Activated gamma-delta T cell (primary cell): Measurements from ENCODE around the gene ASPDH.

Experiments
- DNase-seq: peaks from one replicate; lab custom pipeline; 2025; lab: John Stamatoyannopoulos, UW

The ASPDH gene

DNA sequence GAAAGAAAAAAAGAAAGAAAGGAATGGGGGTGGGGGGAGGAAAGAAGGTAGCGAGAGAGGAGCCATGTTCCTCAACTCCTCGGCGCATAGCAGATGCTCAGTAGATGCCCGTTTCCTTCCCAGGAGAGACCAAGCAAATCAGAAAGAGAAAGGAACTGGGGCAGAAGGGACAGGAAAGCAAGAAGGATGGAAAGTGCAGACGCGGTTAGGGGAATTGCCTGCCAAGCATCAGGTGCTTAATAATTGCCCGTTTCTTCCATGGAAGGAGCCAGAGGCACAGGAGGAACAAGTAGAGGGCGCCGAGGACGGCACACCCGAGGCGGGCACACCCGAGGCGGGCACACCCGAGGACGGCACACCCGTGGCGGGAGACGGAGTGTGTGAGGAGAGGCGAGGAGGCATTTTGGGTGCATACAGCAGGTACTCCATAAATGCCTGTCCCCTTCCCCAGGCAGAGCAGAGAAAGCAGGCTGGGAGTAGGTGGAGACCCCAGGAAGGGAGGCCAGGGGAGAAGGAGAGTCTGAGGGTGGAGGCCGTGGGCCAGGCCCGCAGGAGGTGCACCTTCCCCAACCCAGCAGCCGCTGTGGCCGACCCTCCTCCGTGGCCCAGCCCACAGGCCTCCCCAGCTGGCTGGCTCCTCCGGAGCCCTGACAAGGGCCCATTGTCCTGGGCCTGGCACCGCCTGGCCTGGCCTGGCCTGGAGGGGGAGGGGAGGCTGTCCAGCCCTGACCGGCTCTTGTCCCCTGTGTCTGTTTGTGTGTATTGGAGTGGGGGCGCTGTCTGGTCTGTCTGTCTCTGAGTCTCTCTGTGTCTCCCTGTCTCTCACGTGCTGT lies 17.3 kb downstream of the ASPDH start:
- DNase-seq: no peak

DNA sequence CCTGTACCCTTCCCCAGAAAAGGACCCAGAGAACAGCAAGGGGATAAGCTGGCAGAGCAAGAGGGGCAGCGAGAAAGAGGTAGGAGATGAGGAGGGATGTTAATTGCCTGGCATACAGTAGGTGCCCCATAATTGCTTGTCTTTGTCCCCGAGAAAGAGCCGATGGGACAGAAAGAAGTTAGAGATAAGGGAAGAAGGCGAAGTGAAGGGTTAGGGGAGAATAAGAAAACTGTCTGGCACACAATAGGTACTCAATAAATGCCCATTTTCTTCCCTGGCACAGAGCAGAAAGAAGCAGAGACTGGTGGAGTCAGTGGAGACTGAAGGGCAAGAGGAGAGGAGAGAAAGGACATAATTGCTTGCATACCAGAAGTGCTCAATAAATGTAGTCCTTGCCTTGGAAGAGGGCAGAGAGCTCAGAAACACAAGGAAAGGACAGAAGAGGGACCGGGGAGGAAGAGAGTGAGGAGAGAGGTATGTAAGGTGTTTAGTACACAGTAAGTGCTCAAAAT lies 18.6 kb downstream of the ASPDH start:
- no peak for DNase-seq

DNA sequence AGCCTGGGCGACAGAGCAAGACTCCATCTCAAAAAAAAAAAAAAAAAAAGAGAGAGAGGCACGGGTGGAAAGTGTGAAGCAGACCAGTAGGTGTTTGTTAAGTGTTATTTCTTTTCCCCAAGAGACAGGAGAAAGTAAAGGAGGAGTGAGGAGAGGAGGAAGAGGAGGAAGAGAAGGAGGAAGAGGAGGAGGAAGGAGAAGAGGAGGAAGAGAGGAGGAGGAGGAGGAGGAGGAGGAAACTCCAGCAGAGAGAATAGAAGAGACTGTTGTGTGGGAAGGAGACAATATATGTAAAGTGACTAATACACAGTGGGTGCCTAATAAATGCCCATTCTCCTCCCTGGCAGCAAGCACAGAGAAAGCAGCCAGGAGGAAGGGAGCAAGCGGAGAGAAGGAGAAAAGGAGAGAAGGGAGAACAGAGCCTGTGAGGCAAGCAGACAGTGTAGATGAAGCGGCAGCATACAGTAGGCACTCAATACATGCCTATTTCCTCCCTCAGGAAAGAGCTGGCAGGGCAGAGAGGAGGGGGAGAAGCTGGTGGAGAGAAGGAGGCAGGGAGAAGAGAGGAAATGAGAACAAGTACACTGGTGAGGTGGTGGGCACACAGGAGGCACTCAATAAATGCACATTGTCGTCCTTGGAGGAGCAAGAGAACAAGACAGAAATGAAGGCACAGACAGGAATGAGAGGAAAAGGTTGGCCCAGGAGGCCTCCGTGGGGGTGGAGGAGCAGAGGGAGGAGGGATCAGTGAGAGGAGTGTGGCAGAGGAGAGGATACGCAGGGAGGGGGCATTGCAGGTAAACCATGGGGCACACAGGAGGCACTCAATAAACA lies 19.3 kb downstream of the ASPDH start:
- no peak for DNase-seq

DNA sequence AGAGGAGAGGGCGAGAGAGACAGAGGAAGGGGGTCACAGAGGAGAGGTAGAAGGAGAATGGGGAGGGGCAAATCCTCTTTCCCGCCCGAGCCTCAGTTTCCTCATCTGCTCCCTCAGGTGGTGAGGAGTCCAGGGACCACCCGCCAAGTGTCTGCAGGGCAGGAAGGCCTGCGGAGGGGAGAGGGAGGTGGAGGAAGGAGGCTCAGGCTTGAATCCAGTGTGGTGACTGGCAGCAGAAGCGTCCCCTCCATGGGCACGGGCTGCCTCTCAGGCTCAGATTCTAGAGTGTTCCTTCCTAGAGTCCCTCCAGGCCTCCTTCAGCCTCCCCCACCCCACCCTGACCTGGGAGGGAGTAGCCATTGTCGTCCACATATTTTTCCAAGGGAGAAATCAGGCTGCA lies 20.5 kb downstream of the ASPDH start:
- no peak for DNase-seq

DNA sequence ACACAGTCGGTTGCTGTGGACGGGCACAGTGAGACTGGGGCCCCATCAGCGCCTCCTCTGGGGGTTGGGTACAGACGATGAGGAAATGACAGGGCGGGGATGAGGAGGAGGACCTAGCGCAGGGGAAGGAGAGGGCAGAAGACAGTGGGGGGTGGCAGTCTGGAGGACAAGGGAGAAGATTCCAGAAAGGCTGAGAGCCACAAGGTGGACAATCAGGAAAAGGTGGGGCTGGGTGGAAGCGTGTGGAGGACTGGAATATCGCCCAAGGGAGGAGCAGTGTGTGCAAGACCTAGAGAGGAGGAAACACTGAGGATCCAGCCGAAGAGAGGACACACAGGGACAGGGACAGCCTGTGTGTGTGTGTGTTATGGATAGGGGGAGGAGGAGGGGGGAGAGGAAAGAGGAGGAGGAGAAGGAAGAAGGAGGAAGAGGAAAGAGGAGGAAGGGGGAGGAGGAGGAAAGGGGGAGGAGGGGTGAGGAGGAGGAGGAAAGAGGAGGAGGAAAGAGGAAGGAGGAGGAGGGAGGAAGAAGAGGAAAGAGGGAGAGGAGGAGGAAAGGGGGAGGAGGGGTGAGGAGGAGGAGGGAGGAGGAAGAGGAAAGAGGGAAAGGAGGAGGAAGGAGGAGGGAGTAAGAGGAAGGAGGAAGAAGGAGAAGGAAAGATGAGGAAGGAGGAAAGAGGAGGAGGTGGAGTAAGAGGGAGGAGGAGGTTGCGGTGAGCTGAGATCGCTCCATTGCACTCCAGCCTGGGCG lies 21.2 kb downstream of the ASPDH start:
- no peak for DNase-seq

DNA sequence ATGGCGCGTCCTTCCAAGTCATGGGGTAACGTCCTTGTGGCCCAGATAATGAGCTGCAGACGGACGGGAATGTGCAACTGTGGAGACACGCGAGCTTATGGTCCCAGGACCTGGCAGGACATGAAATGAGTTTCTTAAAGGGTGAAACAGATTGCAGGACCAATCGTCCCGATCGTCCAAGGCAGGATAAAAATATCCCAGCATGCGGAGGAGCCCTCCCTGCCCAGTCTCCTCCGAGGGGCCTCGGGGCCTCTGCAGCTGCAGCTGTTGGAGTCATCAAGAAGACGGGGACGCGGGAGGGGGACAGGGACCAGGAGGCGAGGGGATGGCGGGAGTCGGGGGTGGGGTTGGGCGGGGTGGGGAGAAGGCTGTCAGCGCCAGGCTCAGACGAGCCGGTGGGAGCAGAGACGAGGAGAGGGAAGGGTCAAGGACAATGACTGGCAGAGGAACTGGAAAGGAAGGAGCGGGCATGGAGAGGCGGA lies 22.7 kb downstream of the ASPDH start:
- no peak for DNase-seq

DNA sequence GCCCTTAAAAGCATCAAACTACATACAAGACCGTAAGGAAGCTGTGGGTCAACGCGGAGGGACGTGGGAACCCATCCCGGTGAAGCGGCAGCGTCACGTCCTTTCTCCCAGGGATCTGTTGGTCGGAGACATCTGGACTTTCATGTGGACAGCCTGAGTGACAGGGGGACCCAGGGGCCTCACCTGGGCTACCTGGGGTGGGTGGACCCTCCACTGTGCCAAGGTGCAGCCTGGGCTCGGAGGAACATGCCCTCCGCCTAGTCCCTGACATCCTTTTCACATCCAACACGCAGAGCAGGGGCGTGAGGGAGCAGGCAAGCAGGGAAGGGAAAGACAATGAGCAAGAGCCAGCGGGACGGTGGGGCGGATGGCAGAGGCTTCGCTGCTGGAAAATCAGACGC lies 23.3 kb downstream of the ASPDH start:
- no peak for DNase-seq

DNA sequence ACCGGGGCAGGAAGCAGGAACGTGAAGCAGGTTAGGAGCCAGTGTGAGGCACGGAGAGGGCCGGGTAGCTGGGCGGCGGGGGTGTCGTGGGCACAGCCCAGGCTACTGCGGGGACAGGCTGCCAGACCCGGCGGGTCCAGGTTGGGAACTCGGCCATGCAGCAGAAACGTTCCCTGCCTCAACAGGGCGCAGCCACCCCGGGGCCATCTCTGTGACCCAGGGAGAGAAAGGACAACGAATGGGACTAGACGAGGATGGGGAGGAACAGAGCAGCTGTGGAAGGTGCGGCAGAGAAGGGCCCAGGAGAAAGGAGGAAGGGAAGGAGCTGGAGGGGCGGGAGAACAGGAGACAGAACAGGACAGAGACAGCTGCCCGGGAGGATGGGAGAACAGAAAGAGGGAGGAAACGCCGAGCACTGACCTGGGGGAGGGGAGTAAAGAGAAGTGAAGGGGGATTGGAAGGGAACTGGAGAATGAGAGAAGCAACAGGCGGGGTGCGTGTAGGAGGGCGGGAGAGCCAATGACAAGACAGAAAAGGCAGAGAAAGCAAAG lies 24.2 kb downstream of the ASPDH start:
- no peak for DNase-seq

DNA sequence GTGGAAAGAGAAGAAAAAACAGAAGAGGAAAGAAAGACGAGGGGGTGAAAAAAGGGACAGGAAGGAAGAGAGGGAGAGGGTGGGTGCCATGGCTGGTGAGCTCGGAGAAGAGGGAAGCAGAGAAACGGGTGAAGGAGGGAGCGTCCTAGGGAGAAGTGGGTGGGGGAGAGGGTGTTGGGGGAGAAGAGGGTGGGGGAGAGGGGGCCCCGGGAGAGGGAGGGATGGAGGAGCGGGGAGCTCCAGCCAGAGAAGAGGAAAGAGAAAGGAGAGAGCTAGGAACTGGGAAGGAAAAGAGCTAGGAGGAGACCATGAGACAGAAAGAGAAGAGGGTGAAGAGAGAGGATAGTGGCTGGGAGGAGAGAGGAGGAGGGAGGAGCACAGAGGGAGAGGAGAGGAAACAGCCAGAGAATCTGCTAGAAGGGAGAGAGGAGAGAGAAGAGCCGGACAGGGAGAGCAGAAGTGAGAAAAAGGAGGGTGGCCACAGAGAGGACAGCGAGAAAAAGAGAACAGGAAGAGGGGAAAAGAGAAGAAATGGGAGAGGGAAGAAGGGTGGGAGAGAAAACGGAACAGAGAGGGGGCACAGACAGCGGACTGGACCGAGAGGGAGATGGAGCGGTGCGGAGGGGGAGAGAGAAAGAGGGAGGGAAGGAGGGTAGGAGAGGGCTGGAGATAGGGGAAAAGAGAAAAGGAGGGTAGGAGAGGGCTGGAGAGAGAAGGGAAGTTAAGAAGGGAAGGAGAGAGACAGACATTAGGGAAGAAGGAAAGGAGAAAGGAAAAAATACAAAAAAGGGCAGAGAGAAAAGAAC lies 25.1 kb downstream of the ASPDH start:
- no peak for DNase-seq

DNA sequence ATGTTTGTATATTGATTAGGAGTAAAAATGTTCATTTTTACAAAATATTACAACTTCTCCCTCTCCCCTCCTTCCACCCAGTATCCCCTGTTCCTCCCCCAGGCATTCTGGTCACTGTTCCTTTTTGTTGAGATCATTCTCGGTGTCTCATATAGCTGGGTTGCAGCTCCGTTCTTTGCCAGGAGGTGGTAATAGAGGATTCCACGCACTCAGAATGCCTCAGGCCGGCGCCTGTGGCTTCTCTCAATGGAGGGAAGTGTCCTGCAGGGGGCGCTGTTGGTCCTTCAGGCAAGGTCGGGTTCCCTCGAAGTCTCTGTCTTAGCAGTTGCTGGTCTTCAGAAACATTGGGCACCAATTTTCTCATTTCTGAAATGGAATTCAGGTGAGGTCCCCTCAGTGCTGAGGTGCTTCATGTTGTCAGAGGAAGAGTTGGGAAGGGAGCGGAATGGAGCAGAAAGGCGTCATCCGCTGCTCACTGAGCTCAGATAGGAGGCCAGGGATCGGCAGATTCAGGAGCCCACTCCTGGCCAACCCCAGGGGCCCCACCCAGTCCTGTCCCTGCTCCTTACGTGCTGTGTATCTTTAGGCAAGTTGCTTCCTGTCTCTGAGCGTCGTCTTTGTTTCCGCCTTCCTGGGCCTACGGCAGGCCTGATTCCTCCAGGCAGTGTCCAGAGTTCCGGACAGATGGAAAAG lies 26.7 kb downstream of the ASPDH start:
- DNase-seq: no peak

DNA sequence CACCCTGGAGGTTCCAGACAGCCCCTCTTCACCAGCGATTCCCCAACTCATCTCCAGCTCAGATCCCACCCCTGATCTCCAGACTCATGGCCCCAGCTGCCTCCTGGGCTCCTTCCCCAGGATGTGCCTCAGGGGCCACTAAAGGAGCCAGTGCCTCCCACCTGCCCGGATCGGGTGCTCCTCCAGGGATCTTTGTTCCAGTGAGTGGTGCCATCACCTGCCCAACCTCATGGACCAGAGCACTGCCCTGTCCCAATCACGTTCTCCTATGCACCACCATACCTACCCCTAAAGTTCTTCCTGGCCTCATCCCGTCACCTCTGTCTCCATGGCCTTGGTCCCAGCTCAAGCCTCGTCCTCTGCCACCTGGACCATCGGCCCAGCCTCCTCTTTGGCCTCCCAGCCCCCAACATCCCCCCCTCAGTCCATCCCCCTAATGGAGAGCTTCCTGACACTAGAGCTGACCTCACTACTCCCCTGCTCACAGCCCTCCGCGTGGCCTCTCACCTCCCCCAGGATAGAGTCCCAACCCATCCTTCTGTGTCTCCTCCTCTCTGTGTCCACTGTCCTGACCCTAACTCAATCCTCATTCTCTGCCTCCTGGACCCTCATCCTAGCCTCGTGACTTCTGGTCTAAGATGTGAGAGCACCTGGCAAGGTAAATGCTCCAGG lies 28.3 kb downstream of the ASPDH start:
- DNase-seq: no peak

DNA sequence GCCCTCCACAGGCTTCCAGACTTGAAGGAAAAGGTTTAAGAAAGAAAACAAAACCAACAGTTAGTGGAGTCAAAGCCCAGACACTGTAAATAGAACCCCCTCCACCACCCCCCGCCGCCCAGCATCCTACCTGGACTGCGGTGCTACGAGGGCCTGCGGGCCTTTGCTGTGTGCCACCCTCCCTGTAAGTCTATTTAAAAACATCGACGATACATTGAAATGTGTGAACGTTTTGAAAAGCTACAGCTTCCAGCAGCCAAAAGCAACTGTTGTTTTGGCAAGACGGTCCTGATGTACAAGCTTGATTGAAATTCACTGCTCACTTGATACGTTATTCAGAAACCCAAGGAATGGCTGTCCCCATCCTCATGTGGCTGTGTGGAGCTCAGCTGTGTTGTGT lies 30.8 kb downstream of the ASPDH start:
- no peak for DNase-seq

DNA sequence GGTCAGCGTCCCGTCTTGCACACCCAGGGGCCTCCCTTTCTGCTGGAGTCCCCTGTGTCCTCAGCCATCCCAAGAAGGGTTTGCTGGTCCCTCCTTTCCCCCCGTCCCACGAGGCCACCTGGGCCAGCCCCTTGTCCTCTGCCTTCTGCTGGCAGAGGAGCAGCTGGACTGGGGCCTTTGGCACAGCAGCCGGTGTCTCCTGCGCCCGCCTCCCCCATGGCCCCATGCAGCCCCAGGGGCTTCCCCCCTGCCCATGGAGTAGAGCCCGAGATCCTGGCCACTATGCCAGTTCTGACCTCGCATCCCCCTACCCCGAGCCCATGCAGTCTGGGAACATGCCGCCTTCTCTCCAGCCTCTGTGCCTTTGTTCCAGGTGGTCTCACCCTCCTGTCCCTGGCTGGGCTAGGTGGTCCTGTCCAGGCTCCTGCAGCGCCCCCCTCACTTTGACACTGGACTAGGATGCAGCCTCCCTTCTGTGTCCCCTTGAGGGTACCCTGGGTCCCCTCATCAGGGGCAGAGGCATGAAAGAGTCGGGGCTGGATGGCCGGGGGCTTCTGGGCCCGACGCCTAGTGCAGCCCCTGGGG lies 31.4 kb downstream of the ASPDH start:
- no peak for DNase-seq

DNA sequence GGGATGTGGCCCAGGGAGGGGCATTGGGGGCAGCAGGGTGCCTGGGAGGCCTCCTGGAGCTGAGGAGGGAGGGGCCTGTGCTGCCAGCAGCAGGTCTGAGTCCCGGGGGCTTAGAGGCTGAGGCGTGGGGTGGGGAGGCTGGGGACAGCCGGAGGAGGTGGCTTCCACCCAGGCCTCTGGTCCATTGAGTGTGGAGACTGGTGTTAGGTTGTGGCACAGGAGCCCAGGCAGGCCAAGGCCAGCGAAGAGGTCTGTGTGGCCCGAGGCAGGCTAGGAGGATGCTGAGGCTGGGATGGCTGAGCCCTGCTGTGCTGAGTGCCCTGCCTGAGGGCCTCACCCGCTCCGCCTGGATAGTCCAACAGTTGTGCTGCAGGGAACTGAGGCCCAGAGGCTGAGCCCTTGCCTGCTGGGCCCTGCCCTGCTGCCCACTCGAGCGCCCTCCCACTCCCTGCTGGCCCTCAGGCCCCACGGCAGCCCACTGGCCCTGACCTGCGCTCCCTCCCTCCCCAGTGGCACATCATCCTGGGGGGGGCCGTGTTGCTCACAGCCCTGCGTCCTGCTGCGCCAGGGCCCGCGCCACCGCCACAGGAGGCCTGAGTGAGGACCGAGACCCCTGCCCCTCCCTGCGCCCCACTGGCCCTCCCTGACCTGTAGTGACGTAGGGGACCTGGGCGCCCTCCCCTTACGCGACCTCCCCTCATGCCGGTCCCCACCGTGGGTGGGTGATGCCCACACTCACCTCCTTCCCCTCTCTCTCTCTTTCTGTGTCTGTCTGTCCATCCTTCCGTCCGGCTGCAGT lies 32.2 kb downstream of the ASPDH start:
- no peak for DNase-seq

DNA sequence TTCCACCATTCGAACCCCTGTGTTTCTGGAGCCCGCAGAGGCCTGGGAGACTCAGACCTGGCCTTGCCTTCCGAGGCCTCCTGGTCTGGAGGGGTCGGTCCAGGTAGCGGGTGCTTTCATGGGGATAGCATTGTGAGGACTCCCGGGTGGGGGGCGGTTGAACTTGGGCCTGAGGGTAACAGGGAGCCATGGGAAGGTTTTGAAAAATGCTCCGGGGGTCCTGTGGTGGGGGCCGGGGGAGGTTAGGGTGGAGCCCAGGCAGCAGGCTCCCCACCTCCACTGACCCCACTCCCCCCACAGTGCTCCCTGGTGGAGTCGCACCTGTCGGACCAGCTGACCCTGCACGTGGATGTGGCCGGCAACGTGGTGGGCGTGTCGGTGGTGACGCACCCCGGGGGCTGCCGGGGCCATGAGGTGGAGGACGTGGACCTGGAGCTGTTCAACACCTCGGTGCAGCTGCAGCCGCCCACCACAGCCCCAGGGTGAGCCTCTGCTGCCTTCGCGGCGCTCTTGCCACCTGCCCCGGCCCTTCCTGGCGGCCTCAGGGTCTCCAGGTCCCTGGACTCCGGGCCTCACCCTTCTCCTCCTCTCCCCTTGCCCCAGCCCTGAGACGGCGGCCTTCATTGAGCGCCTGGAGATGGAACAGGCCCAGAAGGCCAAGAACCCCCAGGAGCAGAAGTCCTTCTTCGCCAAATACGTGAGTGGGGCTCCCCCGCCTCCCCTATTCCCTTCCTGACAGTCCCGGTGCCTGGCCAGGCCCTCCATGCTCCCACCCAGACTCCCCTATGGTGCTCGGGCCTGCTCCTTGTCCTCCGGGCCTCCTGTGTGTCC lies 33.2 kb downstream of the ASPDH start:
- DNase-seq: no peak

DNA sequence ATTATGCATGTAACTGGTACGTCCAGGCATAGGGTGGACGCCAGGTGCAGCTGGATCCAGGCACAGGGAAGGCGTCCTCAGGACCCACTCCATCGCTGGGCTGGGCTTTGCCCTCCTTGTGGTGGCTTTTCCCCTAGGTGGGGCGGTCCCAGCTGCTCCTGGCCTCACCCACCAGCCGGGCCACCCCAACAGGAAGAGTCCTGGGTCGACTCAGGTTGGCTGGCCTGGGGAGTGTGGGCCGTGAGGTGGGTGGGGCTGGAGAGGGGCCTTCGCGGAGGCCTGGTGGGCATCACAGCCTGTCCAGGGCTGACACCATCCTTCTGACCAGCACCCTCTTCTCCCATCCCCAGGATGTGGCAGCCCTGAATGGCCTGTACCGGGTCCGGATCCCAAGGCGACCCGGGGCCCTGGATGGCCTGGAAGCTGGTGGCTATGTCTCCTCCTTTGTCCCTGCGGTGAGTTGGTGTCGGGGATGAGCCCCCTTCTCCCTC lies 33.9 kb downstream of the ASPDH start:
- DNase-seq: no peak

DNA sequence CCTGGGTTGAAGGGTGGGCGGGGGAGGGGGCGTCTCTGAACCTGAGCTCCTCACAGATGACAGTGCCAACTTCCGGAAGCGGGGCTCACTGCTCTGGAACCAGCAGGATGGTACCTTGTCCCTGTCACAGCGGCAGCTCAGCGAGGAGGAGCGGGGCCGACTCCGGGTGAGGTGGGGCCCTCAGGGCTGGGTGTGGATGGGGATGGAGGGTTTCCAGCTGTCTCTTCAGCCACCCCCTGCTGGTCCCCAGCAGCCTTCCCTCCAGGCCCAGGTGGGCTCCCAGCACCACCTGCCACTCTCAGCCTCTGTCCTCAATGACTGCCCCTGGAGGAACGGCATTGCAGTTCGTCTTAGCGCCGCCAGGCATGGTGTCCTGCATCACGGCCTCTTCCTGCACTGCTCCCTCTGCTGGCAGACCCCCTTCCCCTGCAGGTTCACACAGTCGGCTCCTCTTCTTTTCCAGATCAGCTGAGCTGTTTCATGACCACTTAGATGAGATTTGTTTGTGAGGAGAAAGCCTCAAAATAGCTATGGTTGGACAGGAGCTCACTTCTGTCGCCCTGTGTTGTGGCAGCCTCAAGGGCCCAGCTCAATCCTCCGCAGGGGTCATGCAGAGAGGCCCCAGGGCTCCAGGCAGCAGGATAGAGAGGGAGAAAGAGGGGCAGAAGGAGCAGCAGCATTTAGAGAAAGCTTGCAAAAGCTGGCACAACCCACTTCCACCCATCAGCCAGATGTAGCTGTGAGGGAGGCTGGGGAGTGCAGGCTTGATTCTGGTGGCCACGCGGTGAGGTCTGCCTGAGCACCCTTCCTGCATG lies 34.6 kb downstream of the ASPDH start:
- no peak for DNase-seq
